ENCODE results near the gene PCBD1. TPM values are rescaled to one million over a fixed set of nuclear protein-coding genes. Genes with fewer than 3 reads are reported as not detected.

The PCBD1 gene
- polyA plus RNA-seq, 2 of the 4 experiments (the other 2 are of a cell fraction): 169 to 211 TPM

- POLR2A ChIA-PET: no interaction called here
- FAIRE-seq (no peak), ATAC-seq (no peak), DNase-seq (ENCODE audit: low read depth in 1 of 2, low spot score in 1 of 2) (no peak)
- Histone ChIP-seq H3K4me2 (no peak overlapping the region), H3K4me3 (no peak overlapping the region), H3K4me1 (0 out of 3 replicates have a peak, but pooled peaks cover 3% of the 10 kb centered on the region), H3K9me3 (no peaks in the 10 kb centered on the region), H3K27ac (no peak overlapping the region)
- TF ChIP-seq ATOH8 (CRISPR knock-in tag; IDR thresholded peaks at IDR 0.05; ENCODE audit: low read depth): no peak
- no peak for TF ChIP-seq ZNF302 (CRISPR knock-in tag; IDR thresholded peaks at IDR 0.05)
- no peak for TF ChIP-seq RNF2 (IDR thresholded peaks at IDR 0.05; ENCODE audit: borderline replicate concordance, low read depth)
- no peak for TF ChIP-seq EHMT2 (IDR thresholded peaks at IDR 0.05; ENCODE audit: low read depth)
- no peak for TF ChIP-seq EP300 (IDR thresholded peaks at IDR 0.05)
- no peak for TF ChIP-seq CHD2 (IDR thresholded peaks at IDR 0.05; ENCODE audit: low read length, partially characterized antibody)
- no peak for TF ChIP-seq E2F6 (IDR thresholded peaks at IDR 0.05; ENCODE audit: borderline replicate concordance, low read depth)
- WGBS (ENCODE audit: missing lambda C conversion rate): 51% methylated on average over 16 of the region's 16 CpGs
- CTCF ChIA-PET: interaction anchor here (7.2 to 17.2 kb wide), 2 partner anchors 17 to 368 kb away, joined by 104 to 362 read pairs; no protein-coding TSS in a partner anchor
These were observed 19.5 kb upstream of the PCBD1 start for GRCh38 chr10:70907637-70908405.

- Histone ChIP-seq H3K4me3 (no peak overlapping the region), H3K4me2 (no peak overlapping the region), H3K27ac (no peak overlapping the region), H3K4me1 (0 out of 3 replicates have a peak, but pooled peaks cover 3% of the 10 kb centered on the region), H3K9me3 (no peaks in the 10 kb centered on the region)
- CTCF ChIA-PET: interaction anchor here (7.2 to 17.2 kb wide), 2 partner anchors 17 to 369 kb away, joined by 104 to 362 read pairs; no protein-coding TSS in a partner anchor
- no peak for FAIRE-seq
- no peak for ATAC-seq
- no peak for DNase-seq (ENCODE audit: low read depth in 1 of 2, low spot score in 1 of 2)
- 68% methylated on average over 11 of the region's 15 CpGs for WGBS (ENCODE audit: missing lambda C conversion rate)
- POLR2A ChIA-PET: no interaction called here
- TF ChIP-seq RAD21 (conservative IDR thresholded peaks at IDR 0.05 in 1 of 2, IDR thresholded peaks at IDR 0.05 in 1 of 2): no peak
- TF ChIP-seq FOXS1 (CRISPR knock-in tag; IDR thresholded peaks at IDR 0.05): no peak
- no peak for TF ChIP-seq PBX3 (IDR thresholded peaks at IDR 0.05)
- TF ChIP-seq MAFK (IDR thresholded peaks at IDR 0.05; ENCODE audit: partially characterized antibody): no peak
- TF ChIP-seq ZNF302 (CRISPR knock-in tag; IDR thresholded peaks at IDR 0.05): no peak
- no peak for TF ChIP-seq RCOR1 (IDR thresholded peaks at IDR 0.05; ENCODE audit: low read depth, low read length)
- TF ChIP-seq EHMT2 (IDR thresholded peaks at IDR 0.05; ENCODE audit: low read depth): no peak
- TF ChIP-seq KDM5A (IDR thresholded peaks at IDR 0.05): no peak
- no peak for TF ChIP-seq CEBPB (IDR thresholded peaks at IDR 0.05)
- TF ChIP-seq JUN (IDR thresholded peaks at IDR 0.05): no peak
- no peak for TF ChIP-seq CBX2 (IDR thresholded peaks at IDR 0.05; ENCODE audit: borderline replicate concordance, low read depth)
- no peak for TF ChIP-seq HES2 (IDR thresholded peaks at IDR 0.05)
- TF ChIP-seq FOSL2 (IDR thresholded peaks at IDR 0.05): no peak
- no peak for TF ChIP-seq FOSL2 (CRISPR knock-in tag; IDR thresholded peaks at IDR 0.05)
- no peak for TF ChIP-seq ZSCAN20 (CRISPR knock-in tag; IDR thresholded peaks at IDR 0.05)
- no peak for TF ChIP-seq ZC3H11A (IDR thresholded peaks at IDR 0.05)
- TF ChIP-seq CHD2 (IDR thresholded peaks at IDR 0.05; ENCODE audit: low read length, partially characterized antibody): no peak
- no peak for TF ChIP-seq ESRRA (IDR thresholded peaks at IDR 0.05; ENCODE audit: borderline replicate concordance, low read length)
- no peak for TF ChIP-seq EP300 (IDR thresholded peaks at IDR 0.05)
- TF ChIP-seq USF2 (IDR thresholded peaks at IDR 0.05): no peak
These were observed 18.7 kb upstream of the PCBD1 start for GRCh38 chr10:70906953-70907636.
